ENCODE data around the gene USP24.

- no peak for TF ChIP-seq POLR2A (IDR thresholded peaks at IDR 0.05; ENCODE audit: low read depth, low read length)
- no peak for TF ChIP-seq POLR2AphosphoS5 (IDR thresholded peaks at IDR 0.05; ENCODE audit: insufficient read depth, low read depth, low read length)
- TF ChIP-seq, protein P1, sequence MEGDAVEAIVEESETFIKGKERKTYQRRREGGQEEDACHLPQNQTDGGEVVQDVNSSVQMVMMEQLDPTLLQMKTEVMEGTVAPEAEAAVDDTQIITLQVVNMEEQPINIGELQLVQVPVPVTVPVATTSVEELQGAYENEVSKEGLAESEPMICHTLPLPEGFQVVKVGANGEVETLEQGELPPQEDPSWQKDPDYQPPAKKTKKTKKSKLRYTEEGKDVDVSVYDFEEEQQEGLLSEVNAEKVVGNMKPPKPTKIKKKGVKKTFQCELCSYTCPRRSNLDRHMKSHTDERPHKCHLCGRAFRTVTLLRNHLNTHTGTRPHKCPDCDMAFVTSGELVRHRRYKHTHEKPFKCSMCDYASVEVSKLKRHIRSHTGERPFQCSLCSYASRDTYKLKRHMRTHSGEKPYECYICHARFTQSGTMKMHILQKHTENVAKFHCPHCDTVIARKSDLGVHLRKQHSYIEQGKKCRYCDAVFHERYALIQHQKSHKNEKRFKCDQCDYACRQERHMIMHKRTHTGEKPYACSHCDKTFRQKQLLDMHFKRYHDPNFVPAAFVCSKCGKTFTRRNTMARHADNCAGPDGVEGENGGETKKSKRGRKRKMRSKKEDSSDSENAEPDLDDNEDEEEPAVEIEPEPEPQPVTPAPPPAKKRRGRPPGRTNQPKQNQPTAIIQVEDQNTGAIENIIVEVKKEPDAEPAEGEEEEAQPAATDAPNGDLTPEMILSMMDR (IDR thresholded peaks at IDR 0.05; ENCODE audit: extremely low read depth in 1 of 2, insufficient read depth in 1 of 2, low read depth in 1 of 2, low read length in 2 of 2): no peak
- TF ChIP-seq FOS (IDR thresholded peaks at IDR 0.05; ENCODE audit: borderline replicate concordance, insufficient read depth, low read length): peak; percentile 53
- no peak for TF ChIP-seq MYC (IDR thresholded peaks at IDR 0.05; ENCODE audit: low read depth, low read length)
- no peak for TF ChIP-seq EZH2 (IDR thresholded peaks at IDR 0.05; ENCODE audit: borderline replicate concordance, low read depth, low read length, severe bottlenecking)
- no peak for TF ChIP-seq MAX (IDR thresholded peaks at IDR 0.05; ENCODE audit: insufficient read depth, insufficient read length)
- no peak for TF ChIP-seq JUN (IDR thresholded peaks at IDR 0.05; ENCODE audit: borderline replicate concordance, insufficient read depth, insufficient read length, low read depth)
Measured at GRCh38 chr1:55129194-55129728, 85.9 kb downstream of the USP24 start.

All from endothelial cell of umbilical vein (primary cell).